T-helper 1 cell (primary cell): Measurements from ENCODE around the gene UBE2Q2.
"Not testable (repeated sequence)": the region's sequence is repeated elsewhere in the genome, so short reads cannot be mapped to it uniquely, and the experiment has no call there.

Experiments used
- DNase-seq, 5 donors: peaks; one replicate each; pipeline ENCODE4 v3.0.0-alpha.2; 2012 to 2020

Gene UBE2Q2

GRCh38 chr15:75827691-75828090 lies 15.6 kb upstream of the UBE2Q2 start:
- no peak for DNase-seq

GRCh38 chr15:75828429-75828828 lies 14.8 kb upstream of the UBE2Q2 start:
- no peak for DNase-seq

- DNase-seq, result no peak
Observed at GRCh38 chr15:75830910-75831805, 12.1 kb upstream of the UBE2Q2 start.

GRCh38 chr15:75831806-75832102 lies 11.5 kb upstream of the UBE2Q2 start:
- DNase-seq, result no peak

GRCh38 chr15:75832114-75832513 lies 11.1 kb upstream of the UBE2Q2 start:
- no peak for DNase-seq

GRCh38 chr15:75834021-75834420 lies 9.2 kb upstream of the UBE2Q2 start:
- no peak for DNase-seq

- DNase-seq, result no peak
Observed at GRCh38 chr15:75835990-75836958, 7.0 kb upstream of the UBE2Q2 start.

- peak in 4 of 5 donors; percentile 5 to 92 (median 16) for DNase-seq
Observed at GRCh38 chr15:75836959-75837334, 6.3 kb upstream of the UBE2Q2 start.

- no peak for DNase-seq
Observed at GRCh38 chr15:75840659-75841058, 2.6 kb upstream of the UBE2Q2 start.

- no peak for DNase-seq
Observed at GRCh38 chr15:75841626-75842025, 1.6 kb upstream of the UBE2Q2 start.

GRCh38 chr15:75843678-75844581 lies 683 bp downstream of the UBE2Q2 start:
- peak in 4 of 5 donors; percentile 25 to 45 (median 40) for DNase-seq

- peak in 2 of 5 donors; percentile 6 to 8 for DNase-seq
Observed at GRCh38 chr15:75844629-75845335, 1.5 kb downstream of the UBE2Q2 start.

GRCh38 chr15:75849167-75849566 lies 5.9 kb downstream of the UBE2Q2 start:
- DNase-seq, result no peak

GRCh38 chr15:75850708-75851107 lies 7.5 kb downstream of the UBE2Q2 start:
- DNase-seq, result no peak

GRCh38 chr15:75851566-75851965 lies 8.3 kb downstream of the UBE2Q2 start:
- not testable (repeated sequence) for DNase-seq

GRCh38 chr15:75857886-75858285 lies 14.6 kb downstream of the UBE2Q2 start:
- no peak for DNase-seq

GRCh38 chr15:75861750-75862402 lies 18.6 kb downstream of the UBE2Q2 start:
- DNase-seq, result no peak

GRCh38 chr15:75862796-75863195 lies 19.5 kb downstream of the UBE2Q2 start:
- DNase-seq, result no peak

- DNase-seq, result no peak
Observed at GRCh38 chr15:75864213-75865059, 21.2 kb downstream of the UBE2Q2 start.

- not testable (repeated sequence) for DNase-seq
Observed at GRCh38 chr15:75866045-75866444, 22.8 kb downstream of the UBE2Q2 start.
